ENCODE results near the gene NDUFS7. TPM values are rescaled to one million over a fixed set of nuclear protein-coding genes. Genes with fewer than 3 reads are reported as not detected.

Gene NDUFS7
- total RNA-seq, 2 donors from 2014 or later: 234 to 326 TPM

GRCh38 chr19:1362387-1363257, 21.1 kb upstream of the NDUFS7 start:
- H3K9me3 ChIP-seq: no peaks in the 10 kb centered on the region
- H3K27me3 ChIP-seq: no peaks in the 10 kb centered on the region
- no peak for DNase-seq (ENCODE audit: low spot score)
- peaks cover 0 to 25% of the 10 kb centered on the region in 2 donors for H3K4me1 ChIP-seq
- H3K4me3 ChIP-seq: no peak overlapping the region
- TF ChIP-seq CTCF (IDR thresholded peaks at IDR 0.05): no peak
- peaks cover 77% of the 10 kb centered on the region for H3K36me3 ChIP-seq
- H3K27ac ChIP-seq: peak overlapping the region; percentile 32 to 49

GRCh38 chr19:1363599-1363998, 20.1 kb upstream of the NDUFS7 start:
- DNase-seq (ENCODE audit: low spot score): no peak
- Histone ChIP-seq H3K27ac (no peak overlapping the region), H3K4me1 (peaks cover 0 to 25% of the 10 kb centered on the region in 2 donors), H3K36me3 (peaks cover 73% of the 10 kb centered on the region), H3K27me3 (no peaks in the 10 kb centered on the region), H3K9me3 (no peaks in the 10 kb centered on the region), H3K4me3 (no peak overlapping the region)
- no peak for TF ChIP-seq CTCF (IDR thresholded peaks at IDR 0.05)

GRCh38 chr19:1364070-1364704, 19.5 kb upstream of the NDUFS7 start:
- TF ChIP-seq CTCF (IDR thresholded peaks at IDR 0.05): peak in 1 of 2 donors; percentile 26
- Histone ChIP-seq H3K27ac (no peak overlapping the region), H3K36me3 (peaks cover 69% of the 10 kb centered on the region), H3K4me3 (no peak overlapping the region), H3K4me1 (peaks cover 0 to 25% of the 10 kb centered on the region in 2 donors), H3K27me3 (no peaks in the 10 kb centered on the region), H3K9me3 (no peaks in the 10 kb centered on the region)
- no peak for DNase-seq (ENCODE audit: low spot score)

- TF ChIP-seq CTCF (IDR thresholded peaks at IDR 0.05): no peak
- Histone ChIP-seq H3K9me3 (no peaks in the 10 kb centered on the region), H3K36me3 (peaks cover 75% of the 10 kb centered on the region), H3K4me1 (peaks cover 0 to 22% of the 10 kb centered on the region in 2 donors), H3K4me3 (no peak overlapping the region), H3K27me3 (no peaks in the 10 kb centered on the region), H3K27ac (no peak overlapping the region)
- DNase-seq (ENCODE audit: low spot score): no peak
Observed at GRCh38 chr19:1365319-1366269, 18.1 kb upstream of the NDUFS7 start.

GRCh38 chr19:1366296-1366695, 17.4 kb upstream of the NDUFS7 start:
- no peaks in the 10 kb centered on the region for H3K9me3 ChIP-seq
- H3K36me3 ChIP-seq: peaks cover 82% of the 10 kb centered on the region
- no peaks in the 10 kb centered on the region for H3K27me3 ChIP-seq
- no peak overlapping the region for H3K27ac ChIP-seq
- H3K4me3 ChIP-seq: no peak overlapping the region
- peaks cover 0 to 22% of the 10 kb centered on the region in 2 donors for H3K4me1 ChIP-seq
- DNase-seq (ENCODE audit: low spot score): no peak
- TF ChIP-seq CTCF (IDR thresholded peaks at IDR 0.05): no peak

Measured in right atrium auricular region (tissue), 2 donors.